ENCODE data around the gene NUDT12. TPM values are rescaled to one million over a fixed set of nuclear protein-coding genes. Genes with fewer than 3 reads are reported as not detected.

The NUDT12 gene
- total RNA-seq, 1 experiment from 2014 or later, result 6.6 TPM

DNA sequence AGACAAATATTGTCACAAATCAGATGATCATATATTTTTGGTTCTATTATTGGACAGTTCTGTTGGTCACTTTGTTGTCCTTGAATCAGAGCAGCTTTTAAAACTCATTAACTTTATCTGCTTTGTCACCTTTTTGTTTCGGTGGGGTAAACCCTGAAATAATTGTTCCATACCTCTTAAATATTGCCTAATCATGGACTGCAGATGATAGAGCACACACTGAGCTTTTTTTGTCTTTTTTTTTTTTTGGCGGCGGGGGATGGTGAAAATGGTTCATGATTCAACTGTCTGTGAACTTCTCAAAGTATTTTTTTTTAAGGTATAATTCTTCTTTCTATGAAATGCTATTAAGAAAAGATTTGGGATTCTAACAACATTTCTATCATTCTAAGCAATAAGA lies 1.8 kb downstream of the NUDT12 start:
- no peak for DNase-seq (ENCODE audit: low read depth)
- in situ Hi-C loops (cut with HindIII; ENCODE audit: low pct_unique_long_range_greater_than_20kb, low sequenced_read_pairs), result no loop called here

DNA sequence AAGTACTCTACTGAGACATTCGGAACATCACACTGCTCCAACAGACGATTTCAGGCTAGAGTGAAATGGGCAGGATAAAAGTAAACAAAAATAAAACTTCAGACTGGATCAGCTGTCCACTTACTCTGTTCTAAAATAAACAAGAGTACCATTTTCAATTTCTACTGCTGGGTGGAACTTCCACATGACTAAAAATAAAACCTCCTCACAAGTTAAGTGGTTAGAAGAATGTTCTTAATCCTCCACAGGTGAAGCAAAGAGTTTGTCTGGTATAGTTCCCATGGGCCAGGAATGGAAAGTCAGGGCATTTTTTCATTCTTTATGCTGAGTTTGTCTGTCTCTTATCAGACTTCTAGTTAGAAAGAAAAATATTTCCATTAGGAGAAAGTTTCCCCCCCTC lies 15.7 kb downstream of the NUDT12 start:
- in situ Hi-C loops (cut with HindIII; ENCODE audit: low pct_unique_long_range_greater_than_20kb, low sequenced_read_pairs), result no loop called here

DNA sequence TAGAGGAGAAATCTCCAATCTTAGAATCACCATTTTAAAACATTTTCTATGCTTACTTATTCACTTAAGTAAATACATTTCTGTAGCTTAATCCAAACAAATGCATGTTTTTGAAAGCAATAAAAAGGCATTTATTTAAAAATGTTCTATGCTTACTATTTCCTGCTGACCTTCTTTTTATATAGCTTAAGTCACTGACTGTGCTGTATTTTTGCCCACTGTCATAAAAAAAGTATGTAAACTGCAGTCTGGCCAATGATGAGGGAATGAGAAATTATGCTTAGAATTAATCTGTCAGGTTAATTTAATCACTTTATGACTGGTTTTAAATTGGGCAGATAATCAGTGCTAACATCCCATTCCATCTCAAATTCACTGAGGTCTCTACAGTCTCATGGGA lies 20.1 kb downstream of the NUDT12 start:
- no peak for DNase-seq (ENCODE audit: low read depth)
- in situ Hi-C loops (cut with HindIII; ENCODE audit: low pct_unique_long_range_greater_than_20kb, low sequenced_read_pairs), result no loop called here

More for the DNA sequence above, 15.7 kb downstream of the NUDT12 start:
- no peak for DNase-seq (ENCODE audit: low read depth)

DNA sequence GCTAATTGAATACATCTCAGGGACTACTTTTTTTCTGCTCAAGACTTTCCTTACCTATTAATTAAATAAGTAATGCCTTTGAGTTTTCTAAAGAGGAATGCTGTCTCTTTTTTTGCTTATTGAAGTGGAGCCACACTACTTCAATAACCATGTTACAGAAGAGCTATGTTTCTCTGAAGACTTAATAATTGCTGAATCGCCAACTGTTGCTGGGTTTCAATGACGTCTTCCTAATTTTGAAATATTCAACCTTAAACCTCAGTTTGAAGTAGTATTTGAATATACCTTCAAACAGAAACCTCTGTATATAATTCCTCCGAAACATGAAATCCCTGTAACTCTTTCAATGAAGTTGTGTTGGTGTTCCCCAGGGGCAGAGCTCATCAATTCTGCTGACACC lies 21.0 kb downstream of the NUDT12 start:
- DNase-seq (ENCODE audit: low read depth), result no peak

DNA sequence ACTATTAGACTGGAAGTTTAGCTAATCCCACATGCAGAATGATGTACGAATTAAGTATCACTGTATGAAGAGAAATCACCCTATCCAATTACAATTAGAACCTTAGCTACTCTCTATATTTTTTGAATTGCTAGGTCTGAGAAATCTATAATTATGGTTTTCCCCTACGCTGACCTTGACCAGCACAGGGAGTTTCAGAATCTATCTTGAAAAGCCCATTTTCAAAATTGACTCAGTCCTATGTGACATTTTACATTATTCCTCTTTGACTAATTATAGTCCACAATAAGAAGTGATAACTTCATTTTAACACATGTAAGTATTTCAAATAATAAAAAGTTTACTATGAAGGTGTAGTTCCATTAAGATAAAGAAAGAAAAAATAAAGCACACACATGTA lies 21.5 kb downstream of the NUDT12 start:
- no peak for DNase-seq (ENCODE audit: low read depth)
- in situ Hi-C loops (cut with HindIII; ENCODE audit: low pct_unique_long_range_greater_than_20kb, low sequenced_read_pairs), result no loop called here

More for the DNA sequence above, 21.0 kb downstream of the NUDT12 start:
- in situ Hi-C loops (cut with HindIII; ENCODE audit: low pct_unique_long_range_greater_than_20kb, low sequenced_read_pairs), result no loop called here

DNA sequence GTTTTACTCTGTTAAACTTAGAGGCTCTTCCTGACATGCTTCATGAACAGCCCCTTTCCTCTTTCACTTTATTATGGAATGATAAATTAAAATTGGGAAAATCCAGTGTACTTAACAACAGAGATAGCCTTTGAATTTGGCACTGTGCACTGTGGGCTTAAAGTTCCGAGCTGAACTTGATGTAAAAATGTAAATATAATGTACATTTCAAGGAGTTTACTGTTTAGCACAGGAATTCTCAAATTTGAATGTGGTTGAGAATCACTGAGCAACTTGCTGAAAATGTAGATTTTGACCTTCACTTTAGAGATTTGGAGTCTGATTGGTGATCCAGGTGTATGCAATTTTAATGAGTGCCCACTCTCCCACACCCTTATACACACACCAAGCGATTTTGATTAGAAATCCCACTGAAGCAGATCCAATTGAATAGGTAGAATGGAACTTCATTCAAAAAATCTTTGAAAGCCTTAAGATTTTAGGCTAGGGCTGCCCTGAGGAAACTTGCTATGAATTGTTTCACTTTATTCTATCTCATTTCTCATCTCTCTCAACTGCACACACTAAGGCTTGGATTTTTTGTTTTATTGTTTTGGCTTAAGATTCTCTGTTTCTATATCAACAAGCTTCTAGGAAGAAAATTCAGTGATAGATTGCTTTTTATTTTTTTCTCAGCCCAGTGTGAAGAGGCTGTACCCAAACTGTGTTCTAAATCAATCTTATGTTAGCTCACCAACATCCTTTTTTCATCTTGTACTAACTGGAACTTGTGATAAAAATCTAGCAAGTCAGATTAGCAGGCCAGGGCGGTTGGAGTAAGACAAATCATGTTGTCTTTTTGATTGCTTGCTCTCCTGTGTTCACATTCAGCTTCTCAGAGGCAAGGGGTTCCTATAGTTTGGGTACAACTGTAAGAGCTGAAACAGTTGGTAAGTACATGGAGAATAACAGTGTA lies 22.9 kb downstream of the NUDT12 start:
- in situ Hi-C loops (cut with HindIII; ENCODE audit: low pct_unique_long_range_greater_than_20kb, low sequenced_read_pairs), result no loop called here
- no peak for DNase-seq (ENCODE audit: low read depth)

DNA sequence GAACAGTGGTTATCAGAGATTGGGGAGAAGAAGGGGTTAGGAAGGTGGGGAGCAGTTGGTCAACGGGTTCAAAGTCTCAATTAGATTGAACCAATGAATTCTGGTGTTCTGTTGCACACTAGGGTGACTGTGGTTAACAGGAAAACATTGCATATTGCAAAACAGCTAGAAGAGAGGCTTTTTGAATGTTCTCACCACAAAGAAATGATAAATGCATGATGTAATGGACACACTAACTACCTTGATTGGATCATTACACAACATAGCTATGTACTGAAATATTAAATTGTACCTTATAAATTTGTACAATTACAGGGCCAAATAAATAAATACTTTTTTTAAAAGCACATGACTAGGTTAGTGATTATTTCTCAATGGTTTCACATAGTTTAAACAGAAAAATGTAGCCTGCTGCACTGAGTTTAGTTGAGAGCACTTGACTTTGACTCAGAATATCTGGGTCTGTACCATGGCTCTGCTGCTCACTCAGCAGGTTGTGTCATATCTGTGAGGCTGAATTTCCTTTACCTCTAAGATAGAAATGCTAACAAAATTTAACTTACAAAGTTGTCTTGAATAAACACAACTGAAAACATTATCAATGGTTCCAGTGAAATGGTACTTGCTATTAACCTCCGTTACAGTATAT lies 30.4 kb downstream of the NUDT12 start:
- in situ Hi-C loops (cut with HindIII; ENCODE audit: low pct_unique_long_range_greater_than_20kb, low sequenced_read_pairs), result no loop called here
- no peak for DNase-seq (ENCODE audit: low read depth)

DNA sequence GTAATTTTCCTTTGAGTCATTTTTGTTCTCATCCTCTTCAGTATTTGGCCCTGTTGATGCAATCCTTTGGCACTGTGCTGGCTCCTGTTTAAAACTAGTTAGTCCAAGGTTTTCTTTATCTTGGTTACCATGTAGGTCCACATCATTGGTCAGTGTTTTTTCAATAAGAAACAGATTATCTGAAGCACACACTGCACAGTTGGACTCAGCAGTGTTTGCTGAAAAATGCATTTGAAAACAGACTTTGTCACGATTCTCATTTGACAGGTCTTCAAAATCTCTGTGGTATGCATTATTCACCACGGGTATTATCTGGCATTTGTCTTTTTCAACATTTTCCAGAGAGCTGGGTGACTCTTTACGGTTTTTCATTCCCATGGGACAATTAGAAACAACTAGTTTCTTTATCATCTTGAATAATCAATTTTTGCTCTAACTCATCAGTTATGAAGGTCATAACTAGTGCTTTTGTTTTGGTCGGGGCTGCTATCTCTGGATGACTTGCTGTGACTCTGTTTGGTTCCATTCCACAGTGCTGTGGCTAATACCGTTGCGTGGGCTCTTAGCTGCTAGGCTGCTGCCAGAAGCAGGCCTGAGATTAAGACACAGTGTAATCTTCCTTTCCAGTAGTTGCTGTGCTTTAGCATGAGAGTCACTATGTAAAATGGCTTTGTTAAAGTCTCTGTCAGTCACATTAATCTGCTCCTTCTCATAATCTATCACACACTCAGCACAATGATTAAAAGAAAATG lies 36.2 kb downstream of the NUDT12 start:
- in situ Hi-C loops (cut with HindIII; ENCODE audit: low pct_unique_long_range_greater_than_20kb, low sequenced_read_pairs), result no loop called here
- DNase-seq (ENCODE audit: low read depth), result no peak

DNA sequence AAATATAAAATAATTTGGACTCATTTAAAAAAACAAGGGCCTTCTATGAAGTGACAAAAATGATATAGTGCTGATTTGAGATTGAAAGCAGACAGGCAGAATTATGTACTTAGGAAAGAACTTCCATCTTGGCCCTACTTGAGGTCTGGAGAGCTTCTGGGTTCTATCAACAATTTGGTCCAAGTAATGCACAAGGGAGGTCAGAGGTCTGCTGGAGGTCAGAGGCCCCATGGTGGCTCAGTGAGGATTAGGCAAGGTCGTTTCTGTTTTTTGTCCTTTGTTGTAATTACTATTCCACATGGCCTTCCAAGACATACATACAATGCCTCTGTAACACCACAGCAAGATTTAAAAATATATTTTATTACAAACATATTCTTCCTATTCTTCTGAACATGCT lies 37.2 kb downstream of the NUDT12 start:
- DNase-seq (ENCODE audit: low read depth), result no peak

DNA sequence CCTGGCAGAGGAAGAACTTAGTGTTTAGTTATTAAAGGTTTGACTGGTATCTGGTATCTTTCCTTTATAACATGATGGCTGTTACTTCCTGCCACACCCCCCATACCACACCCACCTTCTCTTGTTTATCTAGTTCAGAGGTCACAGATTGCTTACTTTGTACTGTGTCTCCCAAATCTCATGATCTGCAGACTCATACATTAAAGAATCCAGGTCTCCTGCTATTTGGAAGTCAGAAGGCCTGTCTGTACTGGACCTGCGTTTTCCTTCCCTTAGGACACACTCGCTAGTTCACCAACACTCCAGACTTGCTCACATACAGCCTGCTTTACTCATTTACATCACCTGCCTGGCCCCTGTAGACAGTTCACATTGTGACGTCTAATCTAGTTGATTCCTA lies 39.3 kb downstream of the NUDT12 start:
- in situ Hi-C loops (cut with HindIII; ENCODE audit: low pct_unique_long_range_greater_than_20kb, low sequenced_read_pairs), result no loop called here
- DNase-seq (ENCODE audit: low read depth), result peak; percentile 34

More for the DNA sequence above, 37.2 kb downstream of the NUDT12 start:
- in situ Hi-C loops (cut with HindIII; ENCODE audit: low pct_unique_long_range_greater_than_20kb, low sequenced_read_pairs), result no loop called here

DNA sequence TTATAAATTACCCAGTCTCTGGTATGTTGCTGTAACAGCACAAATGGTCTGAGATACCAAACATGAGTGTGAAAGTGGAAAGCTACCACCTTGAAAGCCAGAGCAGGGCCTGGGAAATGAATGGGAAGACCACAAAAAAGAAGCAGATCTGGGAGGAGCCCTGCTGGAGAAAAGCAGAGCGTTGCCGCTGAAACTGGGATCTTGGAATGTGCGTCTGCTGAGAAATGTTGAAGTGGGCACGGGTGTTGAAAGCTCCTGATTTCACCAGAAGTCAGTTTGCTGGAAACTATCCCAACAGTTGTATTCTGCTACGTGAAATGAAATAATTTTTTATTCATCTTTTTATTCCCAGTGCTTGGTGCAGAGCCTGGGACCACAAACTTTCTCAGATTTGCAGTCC lies 40.0 kb downstream of the NUDT12 start:
- in situ Hi-C loops (cut with HindIII; ENCODE audit: low pct_unique_long_range_greater_than_20kb, low sequenced_read_pairs), result no loop called here

DNA sequence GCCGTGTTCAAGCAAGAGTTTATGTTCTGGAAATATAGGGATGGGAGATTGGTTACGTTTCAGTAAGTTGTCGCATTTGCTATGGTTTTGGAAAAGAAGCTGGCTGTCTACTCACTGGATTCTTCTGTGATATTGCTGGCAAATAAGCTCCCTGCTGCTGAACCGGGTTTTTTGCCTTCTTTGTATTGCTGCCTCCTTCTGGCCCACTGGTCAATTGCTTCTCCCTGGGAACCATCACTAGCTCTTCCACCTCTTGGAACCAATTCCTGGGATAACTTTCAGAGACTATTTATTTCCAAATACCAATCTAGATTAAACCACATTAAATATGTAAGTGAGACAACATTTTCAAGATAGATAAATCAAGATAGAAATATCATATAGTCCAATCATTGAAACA lies 43.0 kb downstream of the NUDT12 start:
- in situ Hi-C loops (cut with HindIII; ENCODE audit: low pct_unique_long_range_greater_than_20kb, low sequenced_read_pairs), result no loop called here
- no peak for DNase-seq (ENCODE audit: low read depth)

More for the DNA sequence above, 40.0 kb downstream of the NUDT12 start:
- DNase-seq (ENCODE audit: low read depth), result no peak

DNA sequence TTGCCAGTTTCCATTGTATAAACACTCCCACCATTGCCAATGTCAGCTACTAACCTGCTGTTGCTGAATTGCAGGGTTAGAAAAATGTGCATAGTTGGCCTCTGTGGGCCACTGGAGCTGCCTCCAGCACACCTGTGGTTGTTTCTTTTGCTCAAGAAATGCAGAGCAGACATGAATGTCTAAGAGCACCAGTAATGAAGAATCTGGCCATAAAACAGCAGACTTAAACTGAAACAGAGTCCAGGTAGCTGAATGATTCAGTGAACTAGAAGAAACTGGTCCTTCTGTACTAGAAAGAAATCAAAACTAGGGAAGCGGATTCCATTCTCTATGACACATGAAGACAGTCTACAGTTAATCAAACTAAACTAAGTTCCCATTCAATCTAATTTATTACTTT lies 48.2 kb downstream of the NUDT12 start:
- no peak for DNase-seq (ENCODE audit: low read depth)
- in situ Hi-C loops (cut with HindIII; ENCODE audit: low pct_unique_long_range_greater_than_20kb, low sequenced_read_pairs), result no loop called here

DNA sequence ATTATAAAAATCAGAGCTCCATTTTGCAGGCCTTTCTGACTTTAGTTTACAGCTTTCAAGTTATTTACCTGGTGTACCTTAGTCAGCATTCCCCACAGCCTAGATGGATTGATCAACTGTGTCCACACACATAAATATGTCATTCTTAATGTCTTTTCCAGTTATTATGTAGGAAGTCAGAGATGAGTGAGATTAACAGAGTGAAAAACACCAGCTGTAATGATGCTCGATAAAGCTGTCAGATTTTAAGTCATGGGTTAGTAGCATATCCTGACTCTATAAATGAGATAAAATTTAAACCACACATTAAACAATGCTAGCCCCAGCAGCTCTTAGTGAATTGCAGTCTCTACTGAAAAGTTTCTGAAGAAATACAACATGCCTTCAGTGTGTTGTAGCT lies 48.9 kb downstream of the NUDT12 start:
- no peak for DNase-seq (ENCODE audit: low read depth)
- in situ Hi-C loops (cut with HindIII; ENCODE audit: low pct_unique_long_range_greater_than_20kb, low sequenced_read_pairs), result no loop called here

DNA sequence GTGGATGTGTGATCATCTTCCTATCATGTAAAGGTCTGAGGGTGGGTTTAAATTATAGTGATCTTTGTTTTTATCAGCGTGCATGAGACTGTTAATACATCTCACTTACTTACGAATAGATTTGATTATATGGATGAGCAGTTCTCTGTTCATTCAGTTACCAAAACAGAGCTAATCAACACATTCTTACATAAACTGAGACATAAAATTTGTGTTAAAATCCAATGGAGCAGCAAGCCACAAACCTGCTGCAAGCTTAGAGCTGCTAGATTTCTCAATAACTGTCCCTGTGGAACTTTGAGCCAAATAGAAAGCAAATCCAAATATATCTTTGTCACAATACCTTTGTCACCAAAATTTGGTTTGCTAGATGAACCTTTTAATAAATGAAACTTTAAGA lies 50.1 kb downstream of the NUDT12 start:
- in situ Hi-C loops (cut with HindIII; ENCODE audit: low pct_unique_long_range_greater_than_20kb, low sequenced_read_pairs), result no loop called here
- peak; percentile 22 for DNase-seq (ENCODE audit: low read depth)

DNA sequence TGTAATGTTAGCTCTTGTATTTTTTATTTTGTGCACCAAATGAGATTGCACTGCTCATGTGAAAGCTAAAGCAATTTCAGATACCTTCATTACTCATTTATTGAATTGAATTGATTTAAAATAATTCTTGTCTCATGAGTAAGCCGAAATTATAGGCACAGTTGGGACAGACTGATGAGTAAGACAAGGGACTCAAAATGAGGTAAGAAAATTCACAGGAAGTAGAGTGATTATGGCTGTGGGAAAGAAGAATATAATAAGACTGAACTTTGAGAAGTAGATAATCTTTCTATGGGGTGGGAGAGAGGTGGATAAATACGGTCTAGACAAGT lies 51.1 kb downstream of the NUDT12 start:
- in situ Hi-C loops (cut with HindIII; ENCODE audit: low pct_unique_long_range_greater_than_20kb, low sequenced_read_pairs), result no loop called here
- peak; percentile 25 for DNase-seq (ENCODE audit: low read depth)

DNA sequence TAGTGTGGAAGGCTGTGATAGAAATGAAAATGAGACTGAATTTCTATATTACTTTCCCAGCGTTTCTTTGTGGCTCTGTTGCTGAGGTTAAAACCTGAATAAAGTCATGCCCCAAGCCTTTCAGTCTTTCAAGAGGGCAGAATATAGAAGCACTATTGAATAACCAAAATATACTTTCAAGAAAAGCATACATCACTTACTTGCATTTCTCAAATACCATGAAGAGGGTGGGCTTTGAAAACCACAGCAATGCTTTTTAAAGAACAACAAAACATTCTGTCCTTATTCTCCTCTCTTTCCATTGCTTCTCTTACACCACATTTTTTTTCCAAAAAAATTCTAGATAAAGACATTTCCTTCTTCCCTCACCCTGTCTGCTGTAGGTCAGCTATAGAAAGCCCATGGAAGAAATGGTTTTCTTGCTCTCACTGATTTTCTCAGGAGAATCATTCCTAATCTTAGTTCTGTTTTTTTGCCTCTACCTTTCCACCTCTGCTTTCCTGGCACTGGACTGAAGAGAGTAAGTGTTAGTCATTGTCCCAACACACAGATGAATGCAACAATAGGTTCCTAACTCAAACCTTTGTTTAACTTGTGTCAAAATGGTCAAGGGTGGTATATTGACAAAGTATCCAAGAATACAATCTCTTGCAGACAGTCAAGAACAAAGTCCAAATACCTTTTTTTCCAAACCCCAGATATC lies 51.6 kb downstream of the NUDT12 start:
- in situ Hi-C loops (cut with HindIII; ENCODE audit: low pct_unique_long_range_greater_than_20kb, low sequenced_read_pairs), result no loop called here
- no peak for DNase-seq (ENCODE audit: low read depth)

DNA sequence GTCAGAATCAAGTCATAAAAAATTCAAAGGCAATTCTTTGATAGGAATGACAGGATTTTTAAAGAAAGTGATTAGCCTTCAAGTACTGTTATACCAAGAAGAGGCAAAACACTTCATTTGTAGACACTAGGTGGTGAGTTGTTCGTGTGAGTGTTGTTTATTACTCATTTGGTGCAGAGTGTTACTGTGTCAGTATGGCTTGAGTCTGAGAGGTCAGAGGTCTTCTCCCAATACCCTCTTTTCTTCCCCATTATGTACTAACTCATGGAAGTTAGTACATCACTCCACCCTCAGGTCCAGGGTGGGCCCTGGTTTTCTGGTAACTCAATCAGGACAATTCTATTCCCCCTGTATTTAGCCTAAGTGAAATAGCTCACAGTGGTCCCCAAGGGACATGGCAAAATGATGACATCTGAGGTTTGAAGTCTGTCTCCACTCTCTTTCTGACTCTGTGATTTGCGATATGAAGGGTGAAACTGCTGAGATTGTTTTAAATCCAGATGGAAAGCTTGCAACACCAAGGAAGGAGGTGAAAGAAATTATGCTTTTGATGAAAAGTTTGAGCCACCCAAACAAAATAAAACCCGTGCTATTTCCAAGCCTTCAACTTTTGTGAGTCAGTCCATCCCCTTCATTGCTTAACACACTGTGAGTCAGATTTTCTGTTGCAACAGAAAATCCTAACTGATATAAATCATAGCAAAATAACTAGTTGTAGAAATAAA lies 56.8 kb downstream of the NUDT12 start:
- in situ Hi-C loops (cut with HindIII; ENCODE audit: low pct_unique_long_range_greater_than_20kb, low sequenced_read_pairs), result no loop called here
- DNase-seq (ENCODE audit: low read depth), result no peak

Measured in Caki2 (cell line).